Prostate gland (tissue), 2 donors: ENCODE data around the gene TRPC4. TPM values are rescaled to one million over a fixed set of nuclear protein-coding genes. Genes with fewer than 3 reads are reported as not detected.

Source experiments
- DNase-seq: peaks from one replicate; pipeline ENCODE4 v3.0.0-alpha.2; 2019; ENCODE audit warnings: low spot score
- H3K27ac ChIP-seq, 2 donors: fragments of 200-600 bp; sonication (generic); 2 replicates each; pipeline ENCODE4 v1.5.1; 2017 to 2019
- H3K27me3 ChIP-seq: fragments of 200-600 bp; sonication (generic); replicated peaks from 2 replicates; pipeline ENCODE4 v1.5.1; 2019; ENCODE audit not compliant: insufficient read depth
- H3K36me3 ChIP-seq, 2 donors: fragments of 200-600 bp; sonication (generic); 1 replicate in 1 of 2; 2 replicates in 1 of 2; pipeline versions ENCODE4 v1.5.1 to v1.8.1; 2017 to 2019
- H3K4me1 ChIP-seq: fragments of 200-600 bp; sonication (generic); replicated peaks from 2 replicates; pipeline ENCODE4 v1.5.1; 2019
- H3K4me3 ChIP-seq, 2 donors: fragments of 200-600 bp; sonication (generic); 2 replicates each; pipeline ENCODE4 v1.5.1; 2017 to 2019
- H3K9me3 ChIP-seq: fragments of 200-600 bp; sonication (generic); 2 replicates; pipeline ENCODE4 v1.5.1; 2017
- POLR2A ChIP-seq: fragments of 450-650 bp; IDR thresholded peaks from one replicate; pipeline ENCODE4 v1.6.1; 2016; ENCODE audit warnings: antibody characterized with exemption, mild to moderate bottlenecking
- POLR2AphosphoS5 ChIP-seq: sonication (generic); formaldehyde crosslinking; IDR thresholded peaks from one replicate; pipeline ENCODE4 v1.6.1; 2017; ENCODE audit warnings: antibody characterized with exemption
- WGBS: methylation state at CpG from one replicate; pipeline ENCODE4 v1.1.5; 2018; 5-methylcytosine and 5-hydroxymethylcytosine counted together
- intact Hi-C: fragments of 100-400 bp; cut with DNase I; formaldehyde crosslinking; loops from one replicate; pipeline ENCODE4 v1.14.2; 2022
- total RNA-seq, 2 donors: library from RNA; depleted of rRNA; stranded (reverse); fragments of >200 nt; gene quantifications; one replicate each; pipeline ENCODE4 v1.1.0, GENCODE V29; 2016
- TF ChIP-seq, protein P1 (sequence below), 4 experiments: fragments of 200-600 bp in 2 of 4; fragments of 450-650 bp in 2 of 4; sonication (generic) in 2 of 4; IDR thresholded peaks; 1 replicate in 3 of 4; 2 replicates in 1 of 4; pipeline ENCODE4 v1.5.1; 2016 to 2019; ENCODE audit warnings: antibody characterized with exemption in 4 of 4, mild to moderate bottlenecking in 2 of 4, moderate library complexity in 2 of 4

Gene TRPC4
- total RNA-seq, 2 donors from 2014 or later: 2.4 to 4.0 TPM

DNA sequence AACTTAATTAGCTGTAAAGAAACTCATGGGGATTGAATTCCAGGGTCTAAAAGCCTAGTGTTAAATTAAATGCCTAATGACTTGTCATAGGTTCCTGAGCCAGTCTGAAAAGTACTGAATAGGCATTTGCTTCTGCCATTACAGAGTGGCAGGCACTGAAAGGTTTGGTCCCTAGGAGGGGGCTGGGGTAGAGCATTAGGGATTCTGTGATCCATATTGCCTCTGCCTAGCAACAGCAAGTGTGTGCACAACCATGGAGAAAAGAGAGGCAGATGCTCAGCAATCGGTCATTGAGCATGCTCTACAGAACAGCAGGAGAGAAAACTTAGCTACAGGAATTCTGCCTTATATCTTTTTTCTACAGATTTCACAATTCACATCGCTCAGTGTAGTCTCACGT is 133.5 kb downstream of the TRPC4 start:
- no peak for DNase-seq

DNA sequence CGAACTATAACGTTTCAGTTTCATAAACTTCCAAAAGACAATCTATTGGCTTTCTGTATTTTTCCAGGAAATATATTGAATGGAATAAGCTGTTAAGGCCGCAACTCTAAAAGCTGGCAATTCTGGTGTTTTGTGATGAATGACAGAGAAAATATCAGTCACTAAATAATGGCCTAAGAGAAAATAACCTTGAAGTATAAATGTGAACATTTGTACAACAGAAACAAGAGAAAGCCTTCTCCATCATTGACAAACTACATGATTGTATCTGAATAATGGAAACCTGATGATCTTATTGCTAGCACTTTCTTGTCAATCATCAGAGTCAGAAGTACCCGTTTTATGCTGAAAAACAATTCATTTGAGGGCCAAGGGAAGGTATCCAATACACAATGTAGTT is 134.3 kb downstream of the TRPC4 start:
- no peaks in the 10 kb centered on the region for H3K36me3 ChIP-seq
- DNase-seq: no peak
- WGBS: 52% methylated on average over 4 of the region's 4 CpGs
- no peak overlapping the region for H3K27ac ChIP-seq
- no peaks in the 10 kb centered on the region for H3K4me1 ChIP-seq
- no peaks in the 10 kb centered on the region for H3K27me3 ChIP-seq
- no peaks in the 10 kb centered on the region for H3K9me3 ChIP-seq
- intact Hi-C loops: no loop called here
- H3K4me3 ChIP-seq: no peak overlapping the region
- TF ChIP-seq, protein P1, sequence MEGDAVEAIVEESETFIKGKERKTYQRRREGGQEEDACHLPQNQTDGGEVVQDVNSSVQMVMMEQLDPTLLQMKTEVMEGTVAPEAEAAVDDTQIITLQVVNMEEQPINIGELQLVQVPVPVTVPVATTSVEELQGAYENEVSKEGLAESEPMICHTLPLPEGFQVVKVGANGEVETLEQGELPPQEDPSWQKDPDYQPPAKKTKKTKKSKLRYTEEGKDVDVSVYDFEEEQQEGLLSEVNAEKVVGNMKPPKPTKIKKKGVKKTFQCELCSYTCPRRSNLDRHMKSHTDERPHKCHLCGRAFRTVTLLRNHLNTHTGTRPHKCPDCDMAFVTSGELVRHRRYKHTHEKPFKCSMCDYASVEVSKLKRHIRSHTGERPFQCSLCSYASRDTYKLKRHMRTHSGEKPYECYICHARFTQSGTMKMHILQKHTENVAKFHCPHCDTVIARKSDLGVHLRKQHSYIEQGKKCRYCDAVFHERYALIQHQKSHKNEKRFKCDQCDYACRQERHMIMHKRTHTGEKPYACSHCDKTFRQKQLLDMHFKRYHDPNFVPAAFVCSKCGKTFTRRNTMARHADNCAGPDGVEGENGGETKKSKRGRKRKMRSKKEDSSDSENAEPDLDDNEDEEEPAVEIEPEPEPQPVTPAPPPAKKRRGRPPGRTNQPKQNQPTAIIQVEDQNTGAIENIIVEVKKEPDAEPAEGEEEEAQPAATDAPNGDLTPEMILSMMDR (IDR thresholded peaks at IDR 0.05): no peak
- no peak for TF ChIP-seq POLR2A
- TF ChIP-seq POLR2AphosphoS5: no peak

More for the DNA sequence above, 133.5 kb downstream of the TRPC4 start:
- 87% methylated on average over 3 of the region's 3 CpGs for WGBS
- no peaks in the 10 kb centered on the region for H3K36me3 ChIP-seq
- H3K4me3 ChIP-seq: no peak overlapping the region
- no peaks in the 10 kb centered on the region for H3K9me3 ChIP-seq
- TF ChIP-seq, protein P1 (IDR thresholded peaks at IDR 0.05): no peak
- no peak for TF ChIP-seq POLR2AphosphoS5
- no peak for TF ChIP-seq POLR2A
- no peaks in the 10 kb centered on the region for H3K27me3 ChIP-seq
- no peak overlapping the region for H3K27ac ChIP-seq
- H3K4me1 ChIP-seq: no peaks in the 10 kb centered on the region
- intact Hi-C loops: no loop called here

DNA sequence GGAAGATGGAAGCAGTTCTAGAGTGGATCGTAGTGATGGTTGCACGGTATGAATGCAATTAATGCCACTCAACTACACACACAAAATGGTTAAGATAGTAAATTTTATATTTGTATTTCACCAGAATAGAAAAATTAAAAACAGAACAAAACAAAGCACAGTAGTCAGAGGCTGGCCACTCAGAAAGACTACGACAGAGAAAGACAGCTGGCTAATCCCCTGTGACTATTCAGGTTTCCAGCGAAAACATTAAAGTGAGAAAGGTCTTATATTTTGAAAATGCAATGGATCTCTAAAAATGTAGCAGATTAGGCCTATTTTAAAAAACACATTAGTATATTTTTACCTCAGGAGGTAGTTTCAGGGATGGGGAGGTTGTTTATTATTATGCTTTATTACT is 139.7 kb downstream of the TRPC4 start:
- WGBS: 68% methylated on average over 4 of the region's 4 CpGs
- intact Hi-C loops: no loop called here
- Histone ChIP-seq H3K27me3 (no peaks in the 10 kb centered on the region), H3K27ac (no peak overlapping the region), H3K4me1 (no peaks in the 10 kb centered on the region), H3K4me3 (no peak overlapping the region), H3K9me3 (no peaks in the 10 kb centered on the region), H3K36me3 (no peaks in the 10 kb centered on the region)
- TF ChIP-seq, protein P1 (IDR thresholded peaks at IDR 0.05): no peak
- TF ChIP-seq POLR2AphosphoS5 (no peak), POLR2A (no peak)
- no peak for DNase-seq

DNA sequence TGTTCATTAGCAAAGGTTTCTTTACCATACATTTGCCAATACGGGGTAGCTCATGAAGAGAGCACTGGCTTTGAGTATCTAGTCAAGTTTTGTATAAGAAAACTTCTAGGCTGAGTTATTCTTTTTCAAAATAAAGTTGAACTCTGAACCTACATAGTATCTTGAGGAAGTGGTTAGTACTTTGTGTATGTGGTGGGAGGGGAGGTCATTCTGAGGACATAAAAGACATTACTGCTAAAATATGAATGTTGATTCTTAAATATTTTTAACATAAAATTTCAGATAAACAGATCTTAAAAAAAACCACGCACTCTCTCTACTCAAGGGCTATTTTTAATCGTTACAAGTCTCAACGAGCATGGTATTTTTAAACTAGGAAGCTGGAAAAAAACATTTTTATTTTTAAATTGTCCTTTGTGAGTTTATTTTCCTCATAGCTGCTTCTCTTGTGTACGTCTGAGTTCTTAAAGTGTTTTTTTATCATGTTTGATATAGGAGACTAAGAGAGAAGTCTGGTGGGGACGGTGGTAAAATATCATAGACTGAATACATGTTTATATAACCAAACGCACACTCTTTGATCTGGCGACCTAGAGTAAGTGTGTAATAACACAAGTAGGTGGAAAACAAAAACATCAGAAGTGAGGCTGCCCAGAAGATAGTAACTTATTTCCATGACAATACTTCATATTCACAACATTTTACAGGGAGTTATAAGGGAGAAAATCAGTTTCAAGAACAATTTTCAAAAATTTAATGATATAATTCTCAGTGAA is 153.0 kb downstream of the TRPC4 start:
- H3K27me3 ChIP-seq: no peaks in the 10 kb centered on the region
- 31% methylated on average over 8 of the region's 8 CpGs for whole genome bisulfite sequencing
- no peak for DNase-seq
- no peaks in the 10 kb centered on the region for H3K4me1 ChIP-seq
- H3K27ac ChIP-seq: no peak overlapping the region
- intact Hi-C loops: no loop called here
- H3K9me3 ChIP-seq: no peaks in the 10 kb centered on the region
- no peak overlapping the region for H3K4me3 ChIP-seq
- no peaks in the 10 kb centered on the region for H3K36me3 ChIP-seq
- TF ChIP-seq, protein P1 (IDR thresholded peaks at IDR 0.05): no peak
- TF ChIP-seq POLR2A (no peak), POLR2AphosphoS5 (no peak)

DNA sequence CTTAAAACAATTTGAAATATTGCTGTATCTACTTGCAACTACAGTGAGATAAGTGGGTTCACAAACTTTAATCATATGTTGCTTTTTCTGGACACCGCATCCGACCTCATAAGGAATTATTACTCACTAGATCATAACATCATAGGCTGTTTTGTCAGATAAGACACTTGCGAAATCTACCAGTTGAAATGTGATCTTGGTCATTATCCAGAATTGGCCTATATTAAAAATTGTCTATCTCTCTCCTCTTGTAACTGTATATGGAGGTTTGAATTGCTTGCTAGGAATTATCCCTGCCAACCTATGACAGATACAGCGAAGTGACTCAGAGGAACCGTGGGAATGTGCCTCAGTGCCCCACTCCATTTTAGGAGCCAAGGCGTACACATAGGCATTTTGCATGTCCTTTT is 154.0 kb downstream of the TRPC4 start:
- intact Hi-C loops: no loop called here
- 85% methylated on average over 6 of the region's 6 CpGs for WGBS
- no peak for DNase-seq
- Histone ChIP-seq H3K27me3 (no peaks in the 10 kb centered on the region), H3K9me3 (no peaks in the 10 kb centered on the region), H3K36me3 (no peaks in the 10 kb centered on the region), H3K4me1 (no peaks in the 10 kb centered on the region), H3K27ac (no peak overlapping the region), H3K4me3 (no peak overlapping the region)
- no peak for TF ChIP-seq POLR2AphosphoS5
- TF ChIP-seq, protein P1 (IDR thresholded peaks at IDR 0.05): no peak
- TF ChIP-seq POLR2A: no peak
